Stimulated activated naive CD8-positive, alpha-beta T cell treated with anti-CD3 and anti-CD28 coated beads, Interleukin-15, amount 100 ng/mL, for 72 hours (primary cell): ENCODE data around the gene LRP3.

ENCODE experiments used
- ATAC-seq: fragments of 150-1000 bp; cut with Tn5 transposase; 2 replicates; pipeline ENCODE4 v1.10.0; 2021; ENCODE audit warnings: mild to moderate bottlenecking, moderate library complexity
- DNase-seq, 2 donors: peaks; one replicate each; pipeline ENCODE4 v3.0.0; 2021 to 2022
- H3K27ac Mint-ChIP-seq, 2 donors: one replicate each; pipeline ENCODE4 v1.8.0; 2022; ENCODE audit warnings: mild to moderate bottlenecking in 2 of 2, mixed read lengths in 2 of 2, moderate library complexity in 2 of 2
- H3K27me3 Mint-ChIP-seq: one replicate; pipeline ENCODE4 v1.8.0; 2022; ENCODE audit warnings: mixed read lengths
- H3K4me1 Mint-ChIP-seq: one replicate; pipeline ENCODE4 v1.8.0; 2022; ENCODE audit warnings: mild to moderate bottlenecking, mixed read lengths
- H3K4me3 Mint-ChIP-seq, 2 donors: one replicate each; pipeline ENCODE4 v1.8.0; 2022; ENCODE audit warnings: mild to moderate bottlenecking in 2 of 2, mixed read lengths in 2 of 2, moderate library complexity in 1 of 2
- H3K9me3 Mint-ChIP-seq, 2 donors: one replicate each; pipeline ENCODE4 v1.8.0; 2022; ENCODE audit warnings: mixed read lengths in 2 of 2

Gene LRP3

GRCh38 chr19:33245948-33246708 lies 52.0 kb downstream of the LRP3 start:
- Mint-ChIP-seq H3K4me3 (no peak overlapping the region), H3K27me3 (peaks cover 8% of the 10 kb centered on the region), H3K4me1 (no peaks in the 10 kb centered on the region), H3K27ac (no peak overlapping the region), H3K9me3 (peaks cover 0 to 7% of the 10 kb centered on the region in 2 donors)
- DNase-seq (peak in 1 of 2 donors; percentile 26), ATAC-seq (no peak)

- H3K9me3 Mint-ChIP-seq = peaks cover 0 to 7% of the 10 kb centered on the region in 2 donors
- DNase-seq (no peak), ATAC-seq (no peak)
- no peak overlapping the region for H3K4me3 Mint-ChIP-seq
- no peaks in the 10 kb centered on the region for H3K4me1 Mint-ChIP-seq
- peaks cover 8% of the 10 kb centered on the region for H3K27me3 Mint-ChIP-seq
- H3K27ac Mint-ChIP-seq = no peak overlapping the region
Measured at GRCh38 chr19:33246709-33247440, 52.7 kb downstream of the LRP3 start.

GRCh38 chr19:33247441-33247819 lies 53.3 kb downstream of the LRP3 start:
- Mint-ChIP-seq H3K27ac (no peak overlapping the region), H3K9me3 (peaks cover 0 to 7% of the 10 kb centered on the region in 2 donors), H3K4me1 (no peaks in the 10 kb centered on the region), H3K27me3 (peaks cover 7% of the 10 kb centered on the region), H3K4me3 (no peak overlapping the region)
- DNase-seq (no peak), ATAC-seq (no peak)

GRCh38 chr19:33248104-33248503 lies 54.0 kb downstream of the LRP3 start:
- no peak for DNase-seq
- H3K27ac Mint-ChIP-seq = no peak overlapping the region
- H3K27me3 Mint-ChIP-seq = peaks cover under 1% of the 10 kb centered on the region
- H3K4me1 Mint-ChIP-seq = no peaks in the 10 kb centered on the region
- H3K9me3 Mint-ChIP-seq = peaks cover 0 to 7% of the 10 kb centered on the region in 2 donors
- no peak overlapping the region for H3K4me3 Mint-ChIP-seq
- ATAC-seq = no peak

- no peak overlapping the region for H3K27ac Mint-ChIP-seq
- H3K4me3 Mint-ChIP-seq = no peak overlapping the region
- no peaks in the 10 kb centered on the region for H3K4me1 Mint-ChIP-seq
- DNase-seq (no peak), ATAC-seq (peak; percentile 27)
- H3K27me3 Mint-ChIP-seq = no peaks in the 10 kb centered on the region
- H3K9me3 Mint-ChIP-seq = peaks cover 0 to 7% of the 10 kb centered on the region in 2 donors
Measured at GRCh38 chr19:33248553-33248953, 54.4 kb downstream of the LRP3 start.

GRCh38 chr19:33248954-33249613 lies 55.0 kb downstream of the LRP3 start:
- H3K4me3 Mint-ChIP-seq = no peak overlapping the region
- ATAC-seq = peak; percentile 65
- no peak overlapping the region for H3K27ac Mint-ChIP-seq
- peaks cover 0 to 7% of the 10 kb centered on the region in 2 donors for H3K9me3 Mint-ChIP-seq
- H3K4me1 Mint-ChIP-seq = no peaks in the 10 kb centered on the region
- DNase-seq = no peak
- H3K27me3 Mint-ChIP-seq = no peaks in the 10 kb centered on the region

GRCh38 chr19:33249740-33250366 lies 55.7 kb downstream of the LRP3 start:
- Mint-ChIP-seq H3K4me1 (no peaks in the 10 kb centered on the region), H3K9me3 (peaks cover 0 to 4% of the 10 kb centered on the region in 2 donors), H3K4me3 (no peak overlapping the region), H3K27ac (no peak overlapping the region), H3K27me3 (no peaks in the 10 kb centered on the region)
- no peak for DNase-seq
- ATAC-seq = no peak

- no peak for ATAC-seq
- no peak for DNase-seq
- Mint-ChIP-seq H3K9me3 (no peaks in the 10 kb centered on the region), H3K27ac (no peak overlapping the region), H3K4me1 (no peaks in the 10 kb centered on the region), H3K4me3 (no peak overlapping the region), H3K27me3 (no peaks in the 10 kb centered on the region)
Measured at GRCh38 chr19:33250500-33250899, 56.4 kb downstream of the LRP3 start.

- no peak overlapping the region for H3K4me3 Mint-ChIP-seq
- ATAC-seq (no peak), DNase-seq (no peak)
- H3K27me3 Mint-ChIP-seq = no peaks in the 10 kb centered on the region
- H3K27ac Mint-ChIP-seq = no peak overlapping the region
- no peaks in the 10 kb centered on the region for H3K9me3 Mint-ChIP-seq
- no peaks in the 10 kb centered on the region for H3K4me1 Mint-ChIP-seq
Measured at GRCh38 chr19:33251076-33251475, 56.9 kb downstream of the LRP3 start.

- Mint-ChIP-seq H3K27ac (no peak overlapping the region), H3K4me3 (no peak overlapping the region), H3K27me3 (no peaks in the 10 kb centered on the region), H3K4me1 (no peaks in the 10 kb centered on the region), H3K9me3 (no peaks in the 10 kb centered on the region)
- DNase-seq (no peak), ATAC-seq (no peak)
Measured at GRCh38 chr19:33251526-33252090, 57.5 kb downstream of the LRP3 start.

- H3K4me1 Mint-ChIP-seq = no peaks in the 10 kb centered on the region
- H3K4me3 Mint-ChIP-seq = no peak overlapping the region
- DNase-seq (no peak), ATAC-seq (no peak)
- no peaks in the 10 kb centered on the region for H3K27me3 Mint-ChIP-seq
- no peaks in the 10 kb centered on the region for H3K9me3 Mint-ChIP-seq
- H3K27ac Mint-ChIP-seq = no peak overlapping the region
Measured at GRCh38 chr19:33252418-33252962, 58.4 kb downstream of the LRP3 start.

- DNase-seq (no peak), ATAC-seq (no peak)
- no peak overlapping the region for H3K27ac Mint-ChIP-seq
Measured at GRCh38 chr19:33252971-33253370, 58.8 kb downstream of the LRP3 start.

GRCh38 chr19:33254245-33254824 lies 60.2 kb downstream of the LRP3 start:
- DNase-seq (no peak), ATAC-seq (no peak)
- no peak overlapping the region for H3K27ac Mint-ChIP-seq
- H3K4me3 Mint-ChIP-seq = no peak overlapping the region
- peaks cover 0 to 7% of the 10 kb centered on the region in 2 donors for H3K9me3 Mint-ChIP-seq
- peaks cover 3% of the 10 kb centered on the region for H3K27me3 Mint-ChIP-seq
- no peaks in the 10 kb centered on the region for H3K4me1 Mint-ChIP-seq

More at GRCh38 chr19:33252971-33253370, 58.8 kb downstream of the LRP3 start:
- H3K9me3 Mint-ChIP-seq = peaks cover 0 to 2% of the 10 kb centered on the region in 2 donors
- no peak overlapping the region for H3K4me3 Mint-ChIP-seq
- no peaks in the 10 kb centered on the region for H3K4me1 Mint-ChIP-seq
- no peaks in the 10 kb centered on the region for H3K27me3 Mint-ChIP-seq

- Mint-ChIP-seq H3K9me3 (peaks cover 0 to 7% of the 10 kb centered on the region in 2 donors), H3K4me1 (peaks cover 5% of the 10 kb centered on the region), H3K27me3 (peaks cover 9% of the 10 kb centered on the region), H3K4me3 (no peak overlapping the region), H3K27ac (no peak overlapping the region)
- no peak for DNase-seq
- ATAC-seq = no peak
Measured at GRCh38 chr19:33255781-33256180, 61.7 kb downstream of the LRP3 start.

- H3K27me3 Mint-ChIP-seq = peaks cover 10% of the 10 kb centered on the region
- peaks cover 0 to 7% of the 10 kb centered on the region in 2 donors for H3K9me3 Mint-ChIP-seq
- DNase-seq (no peak), ATAC-seq (no peak)
- H3K4me1 Mint-ChIP-seq = peaks cover 10% of the 10 kb centered on the region
- H3K4me3 Mint-ChIP-seq = no peak overlapping the region
- no peak overlapping the region for H3K27ac Mint-ChIP-seq
Measured at GRCh38 chr19:33256261-33256660, 62.1 kb downstream of the LRP3 start.
